HCT116 (cell line): ENCODE data around the gene ZNF580. TPM values are rescaled to one million over a fixed set of nuclear protein-coding genes. Genes with fewer than 3 reads are reported as not detected.

Source experiments
- ATAC-seq: fragments of 200-7000 bp; cut with Tn5 transposase; 2 replicates; pipeline ENCODE4 v1.9.1; 2020; ENCODE audit warnings: mild to moderate bottlenecking, moderate library complexity
- BruUV-seq: library from RNA; stranded (reverse); fragments of 400-500 nt; replicated peaks from 2 replicates; lab custom pipeline; 2021; lab: Mats Ljungman, UMichigan
- CTCF ChIA-PET: fragments of 300-600 bp; sonication (Branson Sonifier 250); formaldehyde crosslinking; loops from one replicate; lab custom pipeline; 2021; ENCODE audit warnings: antibody characterized with exemption; lab: Charles Lee
- POLR2A ChIA-PET: fragments of 300-600, 350-600 bp; sonication (Branson Sonifier 250); formaldehyde crosslinking; loops from one replicate; lab custom pipeline; 2021; ENCODE audit warnings: antibody characterized with exemption; lab: Charles Lee
- RAD21 ChIA-PET, 2 experiments: fragments of 300-600 bp; sonication (Branson Sonifier 250); formaldehyde crosslinking; loops; one replicate each; lab custom pipeline; 2023; ENCODE audit warnings: low total read pairs in 2 of 2; ENCODE audit not compliant: uncharacterized antibody in 2 of 2, unreplicated experiment in 2 of 2, low non-redundant PET in 1 of 2; lab: Charles Lee
- DNase-seq: peaks from one replicate; pipeline ENCODE4 v3.0.0-alpha.2; 2010; ENCODE audit warnings: low read depth, low spot score
- H2AFZ ChIP-seq: fragments of 200-600 bp; shearing (Covaris generic), sonication (generic); 2 replicates; pipeline ENCODE4 v1.6.1; 2017; ENCODE audit warnings: low read depth, mixed run types, mixed read lengths, antibody characterized with exemption, low read length; ENCODE audit not compliant: poor library complexity, severe bottlenecking
- H3K27ac ChIP-seq: 2 replicates; pipeline ENCODE4 v1.5.1; 2012; ENCODE audit warnings: low read depth, low read length
- H3K27me3 ChIP-seq: fragments of 200-600 bp; sonication (generic); 2 replicates; pipeline ENCODE4 v1.6.1; 2016; ENCODE audit warnings: mixed run types, low read length, mixed read lengths; ENCODE audit not compliant: insufficient read depth
- H3K36me3 ChIP-seq, 2 experiments: fragments of 200-500 bp in 1 of 2; fragments of 200-600 bp in 1 of 2; sonication (Bioruptor generic) in 1 of 2; sonication (generic) in 1 of 2; 2 replicates each; pipeline versions ENCODE4 v1.5.1 to v1.6.1; 2014 to 2016; ENCODE audit warnings: low read length in 2 of 2, inconsistent platforms in 1 of 2, mixed read lengths in 1 of 2, mixed run types in 1 of 2; ENCODE audit not compliant: insufficient read depth in 2 of 2, control insufficient read depth in 1 of 2
- H3K4me1 ChIP-seq, 2 experiments: fragments of 200-600 bp in 1 of 2; sonication (generic) in 1 of 2; 2 replicates each; pipeline versions ENCODE4 v1.5.1 to v1.6.1; 2012 to 2017; ENCODE audit warnings: low read length in 2 of 2, inconsistent platforms in 1 of 2, mild to moderate bottlenecking in 1 of 2, mixed read lengths in 1 of 2, mixed run types in 1 of 2, moderate library complexity in 1 of 2; ENCODE audit not compliant: insufficient read depth in 2 of 2, control insufficient read depth in 1 of 2
- H3K4me2 ChIP-seq: fragments of 200-600 bp; sonication (generic); 2 replicates; pipeline ENCODE4 v1.6.1; 2017; ENCODE audit warnings: mixed run types, low read length, mixed read lengths
- H3K4me3 ChIP-seq, 2 experiments: fragments of 200-600 bp in 1 of 2; sonication (generic) in 1 of 2; replicated peaks in 1 of 2; 2 replicates each; pipeline ENCODE4 v1.5.1; 2011 to 2016; ENCODE audit warnings: low read length in 2 of 2, control low read depth in 1 of 2, low read depth in 1 of 2, mild to moderate bottlenecking in 1 of 2, mixed read lengths in 1 of 2, mixed run types in 1 of 2
- H3K79me2 ChIP-seq: fragments of 200-600 bp; sonication (generic); 2 replicates; pipeline ENCODE4 v1.6.1; 2017; ENCODE audit warnings: mild to moderate bottlenecking, mixed run types, low read length, moderate library complexity, mixed read lengths; ENCODE audit not compliant: insufficient read depth
- H3K9ac ChIP-seq: fragments of 200-600 bp; sonication (generic); 2 replicates; pipeline ENCODE4 v1.6.1; 2016; ENCODE audit warnings: low read length, mixed read lengths
- H3K9me2 ChIP-seq: fragments of 200-600 bp; sonication (generic), shearing (Covaris generic); 2 replicates; pipeline ENCODE4 v1.6.1; 2017; ENCODE audit warnings: mixed run types, mild to moderate bottlenecking, moderate library complexity; ENCODE audit not compliant: insufficient read depth
- H3K9me3 ChIP-seq, 2 experiments: fragments of 200-500 bp in 1 of 2; fragments of 200-600 bp in 1 of 2; sonication (Bioruptor generic) in 1 of 2; sonication (generic) in 1 of 2; 2 replicates each; pipeline ENCODE4 v1.6.1; 2014 to 2017; ENCODE audit warnings: low read length in 2 of 2, mixed read lengths in 2 of 2, inconsistent platforms in 1 of 2, low read depth in 1 of 2, mild to moderate bottlenecking in 1 of 2, mixed run types in 1 of 2, moderate library complexity in 1 of 2; ENCODE audit not compliant: control insufficient read depth in 1 of 2, insufficient read depth in 1 of 2
- H4K20me1 ChIP-seq: fragments of 200-600 bp; sonication (generic), shearing (Covaris generic); 2 replicates; pipeline ENCODE4 v1.6.1; 2017; ENCODE audit warnings: mixed run types, mild to moderate bottlenecking, moderate library complexity; ENCODE audit not compliant: insufficient read depth
- CBX3 ChIP-seq: IDR thresholded peaks from 2 replicates; pipeline ENCODE4 v1.6.1; 2012; ENCODE audit warnings: low read depth
- EGR1 ChIP-seq: IDR thresholded peaks from 2 replicates; pipeline ENCODE4 v1.6.1; 2012; ENCODE audit warnings: low read depth
- ELF1 ChIP-seq: IDR thresholded peaks from 2 replicates; pipeline ENCODE4 v1.6.1; 2012; ENCODE audit warnings: low read depth, borderline replicate concordance
- FOSL1 ChIP-seq: IDR thresholded peaks from 2 replicates; pipeline ENCODE4 v1.6.1; 2012; ENCODE audit warnings: low read depth
- SIN3A ChIP-seq: IDR thresholded peaks from 2 replicates; pipeline ENCODE4 v1.6.1; 2012; ENCODE audit warnings: low read depth
- SP1 ChIP-seq: IDR thresholded peaks from 2 replicates; pipeline ENCODE4 v1.6.1; 2012; ENCODE audit warnings: low read depth
- SRF ChIP-seq: IDR thresholded peaks from 2 replicates; pipeline ENCODE4 v1.6.1; 2012; ENCODE audit warnings: low read depth
- YY1 ChIP-seq: IDR thresholded peaks from 2 replicates; pipeline ENCODE4 v1.6.1; 2011; ENCODE audit warnings: low read length, low read depth, moderate library complexity, mild to moderate bottlenecking; ENCODE audit not compliant: insufficient replicate concordance; ENCODE audit errors: extremely low read depth
- intact Hi-C: fragments of 100-400 bp; cut with micrococcal nuclease; formaldehyde crosslinking; loops from 2 replicates; pipeline ENCODE4 v1.10.0; 2022
- total RNA-seq: library from RNA; stranded (reverse); gene quantifications from one replicate; pipeline ENCODE4 v1.2.1, GENCODE V29; 2021; ENCODE audit not compliant: unreplicated experiment
- TF ChIP-seq, protein P1 (sequence below): IDR thresholded peaks from 2 replicates; pipeline ENCODE4 v1.6.1; 2012; ENCODE audit warnings: low read depth

The ZNF580 gene
- total RNA-seq, 1 experiment from 2014 or later: 36.7 TPM

DNA sequence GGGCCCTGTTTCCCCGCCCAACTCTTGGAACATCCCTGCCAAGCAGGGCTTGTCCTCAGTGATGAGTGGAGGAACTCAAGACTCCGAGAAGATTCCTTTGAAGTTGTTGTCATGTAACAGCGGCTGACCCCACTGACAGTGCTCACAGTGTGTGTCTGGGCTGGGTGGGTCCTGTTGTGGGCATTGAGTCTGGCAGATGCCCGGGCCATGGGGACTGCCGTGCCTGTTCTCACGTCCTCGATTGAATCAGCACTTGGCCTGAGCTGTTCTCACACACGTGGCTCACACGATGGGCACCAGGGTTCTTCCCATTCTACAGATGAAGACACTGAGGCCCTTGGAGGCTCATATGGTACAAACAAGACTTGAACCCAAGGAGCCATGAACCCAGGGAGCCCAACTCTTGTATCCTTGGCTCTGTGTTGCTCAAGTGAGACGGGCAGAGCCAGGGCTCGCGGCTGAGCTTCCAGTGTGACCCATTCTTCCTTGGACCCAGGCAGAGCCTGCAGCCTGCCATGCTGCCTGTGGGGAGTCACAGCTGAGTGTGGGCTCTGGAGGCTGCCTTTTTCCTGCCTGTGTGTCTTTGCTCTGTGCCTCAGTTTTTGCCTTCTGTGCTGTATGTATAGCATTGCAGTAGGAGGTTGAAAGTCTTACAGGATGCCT is 25.7 kb downstream of the ZNF580 start:
- peaks cover 99% of the 10 kb centered on the region for H3K79me2 ChIP-seq
- H4K20me1 ChIP-seq: peaks cover 6% of the 10 kb centered on the region; the same call in 1 of the 2 replicates
- peaks cover 54 to 79% of the 10 kb centered on the region in 2 experiments for H3K36me3 ChIP-seq
- 0 out of 2 replicates have a peak overlapping the region, but pooled peaks have one; percentile 23 for H3K4me2 ChIP-seq
- no peak overlapping the region for H2AFZ ChIP-seq
- H3K4me1 ChIP-seq: peaks cover 5 to 29% of the 10 kb centered on the region in 2 experiments; a peak in 3 of 4 replicates
- no TSS peak for BruUV-seq
- H3K9me2 ChIP-seq: no peaks in the 10 kb centered on the region
- TF ChIP-seq ELF1 (no peak), YY1 (no peak), CBX3 (no peak), FOSL1 (no peak), SIN3A (no peak)
- intact Hi-C loops: no loop called here
- ChIA-PET CTCF (no interaction called here), POLR2A (interaction anchor here (1.1 kb wide), 1 partner anchor 12 kb away, joined by 5 read pairs; no protein-coding TSS in a partner anchor), RAD21 (no interaction called here)
- H3K27ac ChIP-seq: peak overlapping the region; percentile 18; the same call in 1 of the 2 replicates
- no peak overlapping the region for H3K4me3 ChIP-seq
- ATAC-seq (no peak), DNase-seq (no peak)
- H3K9me3 ChIP-seq: no peaks in the 10 kb centered on the region
- no peak overlapping the region for H3K9ac ChIP-seq
- no peaks in the 10 kb centered on the region for H3K27me3 ChIP-seq

DNA sequence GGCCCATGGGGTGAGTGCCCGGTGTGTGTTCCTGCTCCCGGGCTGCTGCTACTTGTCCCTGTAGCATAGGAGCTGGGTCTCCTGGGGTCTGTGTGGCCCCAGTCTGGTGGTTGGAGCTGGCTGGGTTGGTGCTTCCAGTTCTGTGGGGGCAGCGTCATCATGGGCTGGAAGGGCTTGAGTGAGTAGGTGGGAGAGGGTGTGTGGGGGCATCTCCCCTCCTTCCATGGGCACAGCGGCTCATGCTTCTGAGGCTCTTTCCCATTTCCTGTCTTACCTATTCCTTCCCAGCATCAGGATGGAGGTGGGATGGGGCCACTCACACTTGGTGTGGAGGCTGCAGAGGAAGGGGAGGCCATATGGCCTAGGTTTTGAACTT is 26.2 kb downstream of the ZNF580 start:
- Histone ChIP-seq H3K4me2 (peak overlapping the region; percentile 23; the same call in 1 of the 2 replicates), H3K36me3 (peaks cover 50 to 74% of the 10 kb centered on the region in 2 experiments), H2AFZ (no peak overlapping the region), H3K27ac (peak overlapping the region; percentile 18; the same call in 1 of the 2 replicates), H3K9me2 (no peaks in the 10 kb centered on the region), H4K20me1 (peaks cover 6% of the 10 kb centered on the region; the same call in 1 of the 2 replicates)
- BruUV-seq: no TSS peak
- CTCF ChIA-PET: no interaction called here
- POLR2A ChIA-PET: no interaction called here
- intact Hi-C loops: no loop called here
- TF ChIP-seq EGR1 (no peak), SP1 (no peak), SRF (no peak), CBX3 (no peak)
- TF ChIP-seq, protein P1, sequence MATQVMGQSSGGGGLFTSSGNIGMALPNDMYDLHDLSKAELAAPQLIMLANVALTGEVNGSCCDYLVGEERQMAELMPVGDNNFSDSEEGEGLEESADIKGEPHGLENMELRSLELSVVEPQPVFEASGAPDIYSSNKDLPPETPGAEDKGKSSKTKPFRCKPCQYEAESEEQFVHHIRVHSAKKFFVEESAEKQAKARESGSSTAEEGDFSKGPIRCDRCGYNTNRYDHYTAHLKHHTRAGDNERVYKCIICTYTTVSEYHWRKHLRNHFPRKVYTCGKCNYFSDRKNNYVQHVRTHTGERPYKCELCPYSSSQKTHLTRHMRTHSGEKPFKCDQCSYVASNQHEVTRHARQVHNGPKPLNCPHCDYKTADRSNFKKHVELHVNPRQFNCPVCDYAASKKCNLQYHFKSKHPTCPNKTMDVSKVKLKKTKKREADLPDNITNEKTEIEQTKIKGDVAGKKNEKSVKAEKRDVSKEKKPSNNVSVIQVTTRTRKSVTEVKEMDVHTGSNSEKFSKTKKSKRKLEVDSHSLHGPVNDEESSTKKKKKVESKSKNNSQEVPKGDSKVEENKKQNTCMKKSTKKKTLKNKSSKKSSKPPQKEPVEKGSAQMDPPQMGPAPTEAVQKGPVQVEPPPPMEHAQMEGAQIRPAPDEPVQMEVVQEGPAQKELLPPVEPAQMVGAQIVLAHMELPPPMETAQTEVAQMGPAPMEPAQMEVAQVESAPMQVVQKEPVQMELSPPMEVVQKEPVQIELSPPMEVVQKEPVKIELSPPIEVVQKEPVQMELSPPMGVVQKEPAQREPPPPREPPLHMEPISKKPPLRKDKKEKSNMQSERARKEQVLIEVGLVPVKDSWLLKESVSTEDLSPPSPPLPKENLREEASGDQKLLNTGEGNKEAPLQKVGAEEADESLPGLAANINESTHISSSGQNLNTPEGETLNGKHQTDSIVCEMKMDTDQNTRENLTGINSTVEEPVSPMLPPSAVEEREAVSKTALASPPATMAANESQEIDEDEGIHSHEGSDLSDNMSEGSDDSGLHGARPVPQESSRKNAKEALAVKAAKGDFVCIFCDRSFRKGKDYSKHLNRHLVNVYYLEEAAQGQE: no peak
- TF ChIP-seq, all 23 proteins: peak for 0
- Histone ChIP-seq H3K9ac (no peak overlapping the region; the same call in 1 of the 2 replicates), H3K79me2 (peaks cover 99% of the 10 kb centered on the region), H3K9me3 (no peaks in the 10 kb centered on the region), H3K4me3 (no peak overlapping the region), H3K27me3 (no peaks in the 10 kb centered on the region), H3K4me1 (peaks cover 5 to 29% of the 10 kb centered on the region in 2 experiments; a peak in 3 of 4 replicates)
- ATAC-seq (no peak), DNase-seq (no peak)
- RAD21 ChIA-PET: no interaction called here
